ENCODE measurements around the gene ZNF276.

ZNF276 gene

DNA sequence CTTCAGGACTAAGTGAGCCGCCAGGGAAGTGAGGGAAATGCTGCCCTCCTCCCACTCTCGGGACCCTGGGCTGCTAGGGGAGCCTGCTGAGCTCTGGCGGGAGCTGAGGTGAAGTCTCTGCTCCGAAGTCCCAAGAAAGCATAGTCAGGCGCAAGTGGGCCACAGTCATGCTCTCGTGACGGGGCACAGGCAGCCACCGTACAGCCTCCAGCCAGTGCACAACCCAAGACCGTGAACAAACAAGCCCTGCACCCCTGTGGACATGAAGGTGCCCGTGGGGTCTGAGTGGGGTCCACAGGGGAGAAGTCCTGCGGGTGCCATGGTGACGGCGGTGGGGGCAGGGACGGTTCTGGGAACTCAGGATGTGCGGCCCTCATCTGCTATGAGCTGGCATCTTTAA, 24.7 kb downstream of the ZNF276 start:
- Histone ChIP-seq H3K4me1 (ENCODE audit: low read length) (peaks cover 6% of the 10 kb centered on the region), H3K9me3 (ENCODE audit: insufficient read depth, low read length) (no peaks in the 10 kb centered on the region), H3K4me3 (ENCODE audit: low read length) (no peak overlapping the region), H3K27ac (ENCODE audit: low read length) (no peak overlapping the region), H3K27me3 (ENCODE audit: low read depth, low read length) (no peaks in the 10 kb centered on the region), H2AFZ (ENCODE audit: low read depth, low read length) (no peak overlapping the region), H3K79me2 (ENCODE audit: low read length) (no peaks in the 10 kb centered on the region), H4K20me1 (ENCODE audit: insufficient read depth, low read length) (no peaks in the 10 kb centered on the region), H3K36me3 (replicated peaks; ENCODE audit: low read depth, low read length) (peaks cover 62% of the 10 kb centered on the region), H3K4me2 (ENCODE audit: low read length) (no peak overlapping the region), H3K9ac (ENCODE audit: low read length) (no peak overlapping the region)
- TF ChIP-seq, protein P1, sequence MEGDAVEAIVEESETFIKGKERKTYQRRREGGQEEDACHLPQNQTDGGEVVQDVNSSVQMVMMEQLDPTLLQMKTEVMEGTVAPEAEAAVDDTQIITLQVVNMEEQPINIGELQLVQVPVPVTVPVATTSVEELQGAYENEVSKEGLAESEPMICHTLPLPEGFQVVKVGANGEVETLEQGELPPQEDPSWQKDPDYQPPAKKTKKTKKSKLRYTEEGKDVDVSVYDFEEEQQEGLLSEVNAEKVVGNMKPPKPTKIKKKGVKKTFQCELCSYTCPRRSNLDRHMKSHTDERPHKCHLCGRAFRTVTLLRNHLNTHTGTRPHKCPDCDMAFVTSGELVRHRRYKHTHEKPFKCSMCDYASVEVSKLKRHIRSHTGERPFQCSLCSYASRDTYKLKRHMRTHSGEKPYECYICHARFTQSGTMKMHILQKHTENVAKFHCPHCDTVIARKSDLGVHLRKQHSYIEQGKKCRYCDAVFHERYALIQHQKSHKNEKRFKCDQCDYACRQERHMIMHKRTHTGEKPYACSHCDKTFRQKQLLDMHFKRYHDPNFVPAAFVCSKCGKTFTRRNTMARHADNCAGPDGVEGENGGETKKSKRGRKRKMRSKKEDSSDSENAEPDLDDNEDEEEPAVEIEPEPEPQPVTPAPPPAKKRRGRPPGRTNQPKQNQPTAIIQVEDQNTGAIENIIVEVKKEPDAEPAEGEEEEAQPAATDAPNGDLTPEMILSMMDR (IDR thresholded peaks at IDR 0.05; ENCODE audit: low read depth, low read length) = no peak
- no peak for TF ChIP-seq EZH2phosphoT487 (IDR thresholded peaks at IDR 0.05; ENCODE audit: low read depth)

DNA sequence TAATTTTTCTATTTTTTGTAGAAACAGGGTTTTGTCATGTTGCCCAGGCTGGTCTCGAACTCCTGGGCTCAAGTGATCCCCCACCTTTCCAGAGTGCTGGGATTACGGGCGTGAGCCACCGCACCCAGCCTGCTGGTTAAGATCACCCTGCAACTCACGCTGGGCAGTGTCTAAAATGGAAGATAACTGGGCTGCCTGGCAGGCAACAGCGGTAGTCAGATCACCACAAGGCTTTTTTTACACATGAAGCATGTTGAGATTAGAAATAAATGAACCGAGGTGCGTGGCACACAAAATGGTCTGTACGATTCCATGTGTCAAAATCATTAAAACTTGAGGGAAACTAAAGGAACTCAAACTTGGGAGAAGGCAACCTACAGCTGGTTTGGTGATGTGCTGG, 26.7 kb downstream of the ZNF276 start:
- H3K4me3 ChIP-seq (ENCODE audit: low read length) = no peak overlapping the region
- no peaks in the 10 kb centered on the region for H3K27me3 ChIP-seq (ENCODE audit: low read depth, low read length)
- no peak overlapping the region for H3K27ac ChIP-seq (ENCODE audit: low read length)
- H3K9ac ChIP-seq (ENCODE audit: low read length) = no peak overlapping the region
- no peaks in the 10 kb centered on the region for H4K20me1 ChIP-seq (ENCODE audit: insufficient read depth, low read length)
- no peak overlapping the region for H2AFZ ChIP-seq (ENCODE audit: low read depth, low read length)
- H3K36me3 ChIP-seq (replicated peaks; ENCODE audit: low read depth, low read length) = peaks cover 56% of the 10 kb centered on the region
- no peak overlapping the region for H3K4me2 ChIP-seq (ENCODE audit: low read length)
- peaks cover under 1% of the 10 kb centered on the region; the same call in 1 of the 2 replicates for H3K79me2 ChIP-seq (ENCODE audit: low read length)
- H3K9me3 ChIP-seq (ENCODE audit: insufficient read depth, low read length) = no peaks in the 10 kb centered on the region
- peaks cover 6% of the 10 kb centered on the region for H3K4me1 ChIP-seq (ENCODE audit: low read length)
- TF ChIP-seq, protein P1 (IDR thresholded peaks at IDR 0.05; ENCODE audit: low read depth, low read length) = no peak
- TF ChIP-seq EZH2phosphoT487 (IDR thresholded peaks at IDR 0.05; ENCODE audit: low read depth) = no peak

DNA sequence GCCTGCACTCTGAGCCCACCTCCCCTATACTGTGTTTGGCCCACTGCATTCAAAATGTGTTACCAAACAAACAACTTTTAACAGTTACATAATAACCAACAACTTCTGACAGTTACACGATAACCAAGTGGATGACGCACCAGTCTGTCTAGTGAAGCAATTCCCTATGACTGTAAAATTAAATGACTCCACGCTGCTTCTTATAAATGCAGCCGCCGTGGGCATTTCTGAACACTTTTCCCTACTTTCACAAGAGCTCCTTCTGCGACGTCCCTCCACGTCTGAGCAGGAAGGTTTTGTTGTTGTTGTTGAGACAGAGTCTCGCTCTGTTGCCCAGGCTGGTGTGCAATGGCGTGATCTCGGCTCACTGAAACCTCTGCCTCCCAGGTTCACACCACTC, 27.6 kb downstream of the ZNF276 start:
- H3K27me3 ChIP-seq (ENCODE audit: low read depth, low read length) = no peaks in the 10 kb centered on the region
- TF ChIP-seq, protein P1 (IDR thresholded peaks at IDR 0.05; ENCODE audit: low read depth, low read length) = no peak
- no peak for TF ChIP-seq EZH2phosphoT487 (IDR thresholded peaks at IDR 0.05; ENCODE audit: low read depth)
- H3K27ac ChIP-seq (ENCODE audit: low read length) = no peak overlapping the region
- H3K4me1 ChIP-seq (ENCODE audit: low read length) = peaks cover 6% of the 10 kb centered on the region
- H3K4me3 ChIP-seq (ENCODE audit: low read length) = no peak overlapping the region
- H3K9me3 ChIP-seq (ENCODE audit: insufficient read depth, low read length) = no peaks in the 10 kb centered on the region
- peaks cover 53% of the 10 kb centered on the region for H3K36me3 ChIP-seq (replicated peaks; ENCODE audit: low read depth, low read length)
- no peak overlapping the region for H3K4me2 ChIP-seq (ENCODE audit: low read length)
- peaks cover 9% of the 10 kb centered on the region; the same call in 1 of the 2 replicates for H3K79me2 ChIP-seq (ENCODE audit: low read length)
- H4K20me1 ChIP-seq (ENCODE audit: insufficient read depth, low read length) = 0 out of 2 replicates have a peak, but pooled peaks cover 2% of the 10 kb centered on the region
- no peak overlapping the region for H3K9ac ChIP-seq (ENCODE audit: low read length)
- no peak overlapping the region for H2AFZ ChIP-seq (ENCODE audit: low read depth, low read length)

DNA sequence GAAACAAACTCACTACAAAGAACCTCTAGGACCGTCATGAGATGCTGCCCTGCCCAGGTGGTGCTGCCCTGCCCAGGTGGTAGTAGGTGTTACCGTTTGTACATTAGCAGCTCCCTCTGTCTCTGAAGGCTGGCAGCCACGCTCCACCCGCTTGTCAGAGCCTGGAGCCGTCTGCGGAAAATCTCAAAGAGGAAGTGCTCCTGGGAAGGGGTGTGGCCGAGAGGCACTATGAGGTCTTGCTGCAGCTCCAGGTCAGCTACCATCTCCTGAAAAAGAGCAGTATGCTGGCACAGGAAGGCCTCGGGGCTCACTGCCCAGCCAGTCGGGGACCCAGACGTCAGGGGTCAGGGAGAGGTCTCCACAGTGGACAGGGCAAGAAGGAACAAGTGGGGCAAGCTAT, 28.3 kb downstream of the ZNF276 start:
- H3K4me3 ChIP-seq (ENCODE audit: low read length) = no peak overlapping the region
- 0 out of 2 replicates have a peak, but pooled peaks cover 2% of the 10 kb centered on the region for H4K20me1 ChIP-seq (ENCODE audit: insufficient read depth, low read length)
- H3K27me3 ChIP-seq (ENCODE audit: low read depth, low read length) = no peaks in the 10 kb centered on the region
- peaks cover 16% of the 10 kb centered on the region for H3K79me2 ChIP-seq (ENCODE audit: low read length)
- H3K27ac ChIP-seq (ENCODE audit: low read length) = no peak overlapping the region
- TF ChIP-seq EZH2phosphoT487 (IDR thresholded peaks at IDR 0.05; ENCODE audit: low read depth) = no peak
- TF ChIP-seq, protein P1 (IDR thresholded peaks at IDR 0.05; ENCODE audit: low read depth, low read length) = no peak
- no peak overlapping the region for H3K4me2 ChIP-seq (ENCODE audit: low read length)
- H3K9me3 ChIP-seq (ENCODE audit: insufficient read depth, low read length) = no peaks in the 10 kb centered on the region
- no peak overlapping the region for H2AFZ ChIP-seq (ENCODE audit: low read depth, low read length)
- H3K4me1 ChIP-seq (ENCODE audit: low read length) = peaks cover 6% of the 10 kb centered on the region
- H3K36me3 ChIP-seq (replicated peaks; ENCODE audit: low read depth, low read length) = peaks cover 46% of the 10 kb centered on the region
- no peak overlapping the region for H3K9ac ChIP-seq (ENCODE audit: low read length)

All from OCI-LY3 (cell line).